ENCODE measurements around the gene ELP1.

DNA sequence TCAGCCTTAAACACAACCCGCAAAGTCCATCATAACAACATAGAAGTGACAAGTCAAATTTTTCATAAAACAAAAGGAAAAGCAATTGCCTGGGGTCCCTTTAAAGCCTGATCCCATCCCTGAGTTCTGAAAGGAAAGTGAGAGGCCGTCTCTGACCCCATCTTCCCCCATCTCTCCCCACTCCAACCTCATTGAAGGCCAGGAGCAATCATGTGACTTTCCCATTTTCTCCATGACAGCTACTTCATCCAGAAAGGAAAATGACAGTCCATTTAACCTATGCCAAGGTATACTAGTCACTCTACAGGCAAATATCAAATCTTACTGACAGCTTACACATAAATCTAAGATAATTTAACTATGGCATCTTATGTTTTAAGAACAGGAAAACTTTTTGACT lies 56.4 kb downstream of the ELP1 start:
- TF ChIP-seq EP300 (IDR thresholded peaks at IDR 0.05; ENCODE audit: borderline replicate concordance) (no peak), CREB1 (IDR thresholded peaks at IDR 0.05; ENCODE audit: low read depth) (no peak)
